ENCODE results near the gene ACOXL. TPM values are rescaled to one million over a fixed set of nuclear protein-coding genes. Genes with fewer than 3 reads are reported as not detected.

The ACOXL gene
- total and polyA plus RNA-seq, 2 donors, result 0.38 to 0.41 TPM

DNA sequence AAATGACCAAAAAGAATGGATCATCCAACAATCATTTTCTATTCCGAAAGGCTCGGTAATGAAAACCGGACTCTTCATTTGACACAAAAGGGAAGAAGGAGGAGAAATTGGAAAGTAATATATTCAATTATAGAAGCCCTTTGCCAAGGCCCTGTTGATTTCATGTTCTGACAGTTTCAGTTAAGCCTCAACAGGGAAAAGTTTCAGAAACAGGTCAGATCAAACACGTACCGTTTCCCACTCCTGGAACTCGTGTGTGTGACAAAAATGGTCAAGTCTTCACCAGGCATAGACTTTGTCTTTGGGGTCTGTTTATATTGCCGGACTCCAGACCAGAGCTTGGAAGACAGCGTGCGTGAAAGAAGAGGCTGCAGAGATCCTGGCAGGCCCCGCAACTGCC lies 287.0 kb downstream of the ACOXL start:
- H3K9me3 ChIP-seq (ENCODE audit: control insufficient read depth in 2 of 2, insufficient read depth in 1 of 2, low read length in 1 of 2), result no peaks in the 10 kb centered on the region
- WGBS, result 87% methylated on average over 10 of the region's 10 CpGs
- no peak overlapping the region for H3K27ac ChIP-seq (ENCODE audit: low read depth in 1 of 2, low read length in 1 of 2)
- no peak overlapping the region for H3K4me3 ChIP-seq (ENCODE audit: low read length in 2 of 2)
- no peak for DNase-seq (ENCODE audit: low read depth in 6 of 9, low spot score in 9 of 9)
- no peaks in the 10 kb centered on the region for H3K27me3 ChIP-seq (ENCODE audit: control insufficient read depth in 2 of 2, insufficient read depth in 1 of 2, low read length in 1 of 2)
- no peaks in the 10 kb centered on the region for H3K36me3 ChIP-seq (ENCODE audit: control insufficient read depth in 2 of 2, insufficient read depth in 2 of 2, low read length in 1 of 2)
- no peaks in the 10 kb centered on the region for H3K4me1 ChIP-seq (ENCODE audit: control insufficient read depth in 2 of 2, insufficient read depth in 2 of 2, low read length in 2 of 2)

DNA sequence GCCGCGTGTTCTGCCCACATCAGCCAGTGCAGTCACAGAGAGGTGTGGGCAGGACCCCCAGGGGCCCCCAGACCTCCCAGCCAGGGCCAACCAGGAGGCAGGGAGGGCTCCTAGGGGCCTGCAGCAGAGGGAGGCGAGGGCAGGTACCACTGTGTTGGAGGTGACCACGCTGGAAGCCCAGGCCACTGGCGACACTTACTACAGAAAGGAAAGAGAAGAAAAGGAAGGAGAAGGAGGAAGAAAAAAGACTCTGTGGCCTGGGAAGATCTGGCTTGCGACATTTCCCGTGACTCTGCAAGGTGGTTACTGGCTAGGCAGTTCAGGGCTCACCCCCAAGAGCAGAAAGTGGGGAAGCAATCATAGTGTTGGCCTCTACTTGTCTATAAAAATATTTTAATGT lies 290.3 kb downstream of the ACOXL start:
- DNase-seq (ENCODE audit: low read depth in 6 of 9, low spot score in 9 of 9), result no peak
- 87% methylated on average over 7 of the region's 7 CpGs for WGBS
- Histone ChIP-seq H3K4me1 (ENCODE audit: control insufficient read depth in 2 of 2, insufficient read depth in 2 of 2, low read length in 2 of 2) (no peaks in the 10 kb centered on the region), H3K36me3 (ENCODE audit: control insufficient read depth in 2 of 2, insufficient read depth in 2 of 2, low read length in 1 of 2) (no peaks in the 10 kb centered on the region), H3K9me3 (ENCODE audit: control insufficient read depth in 2 of 2, insufficient read depth in 1 of 2, low read length in 1 of 2) (no peaks in the 10 kb centered on the region), H3K4me3 (ENCODE audit: low read length in 2 of 2) (no peak overlapping the region), H3K27ac (ENCODE audit: low read depth in 1 of 2, low read length in 1 of 2) (no peak overlapping the region), H3K27me3 (ENCODE audit: control insufficient read depth in 2 of 2, insufficient read depth in 1 of 2, low read length in 1 of 2) (no peaks in the 10 kb centered on the region)

DNA sequence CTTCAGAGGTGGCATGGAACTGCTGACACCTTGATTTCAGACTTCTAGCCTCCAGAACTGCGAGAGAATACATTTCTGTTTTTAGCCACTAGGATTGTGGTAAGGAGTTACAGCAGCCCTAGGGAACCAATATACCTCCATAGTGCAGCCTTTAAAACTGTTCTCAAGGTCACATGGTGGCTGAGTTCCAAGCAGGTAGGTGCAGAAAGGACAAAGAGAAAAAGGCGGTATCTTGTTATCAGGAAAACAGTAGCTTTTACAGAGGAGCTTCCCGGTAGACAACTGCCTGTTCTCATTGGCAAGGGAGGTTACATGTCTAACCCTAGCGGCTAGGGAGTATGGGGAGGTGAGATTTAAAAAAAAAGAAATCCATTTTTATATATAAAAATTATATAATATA lies 292.1 kb downstream of the ACOXL start:
- H3K4me3 ChIP-seq (ENCODE audit: low read length in 2 of 2), result no peak overlapping the region
- H3K27me3 ChIP-seq (ENCODE audit: control insufficient read depth in 2 of 2, insufficient read depth in 1 of 2, low read length in 1 of 2), result no peaks in the 10 kb centered on the region
- H3K36me3 ChIP-seq (ENCODE audit: control insufficient read depth in 2 of 2, insufficient read depth in 2 of 2, low read length in 1 of 2), result no peaks in the 10 kb centered on the region
- WGBS, result 98% methylated on average over 4 of the region's 4 CpGs
- DNase-seq (ENCODE audit: low read depth in 6 of 9, low spot score in 9 of 9), result no peak
- no peak overlapping the region for H3K27ac ChIP-seq (ENCODE audit: low read depth in 1 of 2, low read length in 1 of 2)
- peaks cover 0 to 2% of the 10 kb centered on the region in 2 donors for H3K4me1 ChIP-seq (ENCODE audit: control insufficient read depth in 2 of 2, insufficient read depth in 2 of 2, low read length in 2 of 2)
- H3K9me3 ChIP-seq (ENCODE audit: control insufficient read depth in 2 of 2, insufficient read depth in 1 of 2, low read length in 1 of 2), result peaks cover 0 to 7% of the 10 kb centered on the region in 2 donors

DNA sequence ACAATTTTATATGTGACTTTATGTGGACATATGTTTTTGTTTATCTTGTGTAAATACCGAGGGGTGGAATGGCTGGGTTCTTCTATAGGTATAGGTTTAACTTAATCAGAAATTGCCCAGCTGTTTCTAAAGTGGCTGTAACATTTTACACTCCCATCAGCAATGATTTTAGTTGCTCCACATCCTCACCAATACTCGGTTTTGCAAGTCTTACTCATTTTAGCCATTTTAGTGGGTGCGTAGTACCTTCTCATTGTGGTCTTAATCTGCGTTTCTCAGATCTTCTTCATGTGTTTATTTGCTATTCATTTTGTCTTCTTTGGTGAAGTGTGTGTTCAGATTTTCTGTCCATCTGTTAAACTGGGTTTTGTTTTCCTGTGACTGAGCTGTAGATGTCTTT lies 292.9 kb downstream of the ACOXL start:
- H3K4me1 ChIP-seq (ENCODE audit: control insufficient read depth in 2 of 2, insufficient read depth in 2 of 2, low read length in 2 of 2), result peaks cover 0 to 7% of the 10 kb centered on the region in 2 donors
- WGBS, result 95% methylated on average over 4 of the region's 4 CpGs
- H3K27ac ChIP-seq (ENCODE audit: low read depth in 1 of 2, low read length in 1 of 2), result no peak overlapping the region
- no peak overlapping the region for H3K4me3 ChIP-seq (ENCODE audit: low read length in 2 of 2)
- H3K36me3 ChIP-seq (ENCODE audit: control insufficient read depth in 2 of 2, insufficient read depth in 2 of 2, low read length in 1 of 2), result no peaks in the 10 kb centered on the region
- H3K9me3 ChIP-seq (ENCODE audit: control insufficient read depth in 2 of 2, insufficient read depth in 1 of 2, low read length in 1 of 2), result peaks cover 0 to 7% of the 10 kb centered on the region in 2 donors
- DNase-seq (ENCODE audit: low read depth in 6 of 9, low spot score in 9 of 9), result no peak
- no peaks in the 10 kb centered on the region for H3K27me3 ChIP-seq (ENCODE audit: control insufficient read depth in 2 of 2, insufficient read depth in 1 of 2, low read length in 1 of 2)

DNA sequence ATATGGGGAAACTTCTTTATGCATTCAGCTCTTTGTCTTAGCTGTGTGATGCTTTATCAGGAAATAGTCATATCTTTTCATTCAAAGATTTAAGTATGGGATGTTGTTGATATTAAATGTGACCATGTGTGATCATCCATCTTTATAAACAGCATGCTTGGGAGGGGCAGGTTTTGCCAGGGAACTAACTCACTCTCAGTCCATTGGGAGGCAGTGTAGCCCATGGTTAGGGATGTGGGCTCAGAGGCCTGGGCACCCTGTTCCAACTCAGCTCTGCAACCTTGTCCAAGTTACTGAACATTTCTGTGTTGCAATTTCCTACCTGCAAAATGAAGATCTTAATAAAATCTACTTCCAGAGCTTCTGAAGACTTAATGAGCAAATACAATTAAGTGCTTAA lies 296.3 kb downstream of the ACOXL start:
- Histone ChIP-seq H3K36me3 (ENCODE audit: control insufficient read depth in 2 of 2, insufficient read depth in 2 of 2, low read length in 1 of 2) (no peaks in the 10 kb centered on the region), H3K4me3 (ENCODE audit: low read length in 2 of 2) (no peak overlapping the region), H3K4me1 (ENCODE audit: control insufficient read depth in 2 of 2, insufficient read depth in 2 of 2, low read length in 2 of 2) (peaks cover 0 to 7% of the 10 kb centered on the region in 2 donors), H3K9me3 (ENCODE audit: control insufficient read depth in 2 of 2, insufficient read depth in 1 of 2, low read length in 1 of 2) (peaks cover 0 to 7% of the 10 kb centered on the region in 2 donors), H3K27me3 (ENCODE audit: control insufficient read depth in 2 of 2, insufficient read depth in 1 of 2, low read length in 1 of 2) (no peaks in the 10 kb centered on the region), H3K27ac (ENCODE audit: low read depth in 1 of 2, low read length in 1 of 2) (no peak overlapping the region)
- no peak for DNase-seq (ENCODE audit: low read depth in 6 of 9, low spot score in 9 of 9)

DNA sequence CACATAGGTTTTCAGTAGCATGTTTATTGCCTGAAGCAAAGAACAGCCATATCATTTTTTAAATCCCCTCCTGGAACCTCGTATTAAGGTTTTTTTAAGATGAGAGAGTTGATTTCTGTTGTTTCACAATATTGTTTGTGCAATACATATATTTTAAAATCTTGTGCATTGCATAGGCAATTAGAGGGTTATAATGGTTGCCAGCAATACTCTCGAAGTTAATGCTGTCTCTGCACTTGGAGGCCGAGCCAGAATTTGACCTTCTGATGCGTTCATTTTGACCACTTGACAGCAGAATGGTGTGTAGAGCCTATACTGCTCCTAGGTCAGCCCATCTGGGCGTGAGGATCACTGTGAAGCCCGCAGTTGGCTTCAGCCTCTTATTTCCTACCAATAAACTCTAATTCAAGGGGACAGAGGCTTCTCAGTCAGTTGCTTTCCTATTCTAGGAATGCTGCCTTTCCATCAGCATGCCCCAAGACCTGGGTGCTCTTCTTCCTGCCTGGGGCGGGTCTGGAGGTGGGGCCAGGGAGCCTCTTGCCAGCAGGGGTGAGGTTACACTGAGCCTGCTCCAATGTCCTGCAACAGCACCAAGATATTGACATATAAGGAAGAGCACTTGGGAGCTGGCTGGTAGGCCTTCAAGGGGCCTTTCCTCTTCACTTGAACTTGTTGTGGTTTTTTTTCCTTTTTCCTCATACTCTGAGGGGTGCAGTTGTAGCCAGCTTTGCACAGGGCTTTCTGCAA lies 297.0 kb downstream of the ACOXL start:
- Histone ChIP-seq H3K9me3 (ENCODE audit: control insufficient read depth in 2 of 2, insufficient read depth in 1 of 2, low read length in 1 of 2) (peaks cover 0 to 7% of the 10 kb centered on the region in 2 donors), H3K27me3 (ENCODE audit: control insufficient read depth in 2 of 2, insufficient read depth in 1 of 2, low read length in 1 of 2) (no peaks in the 10 kb centered on the region), H3K4me3 (ENCODE audit: low read length in 2 of 2) (no peak overlapping the region), H3K36me3 (ENCODE audit: control insufficient read depth in 2 of 2, insufficient read depth in 2 of 2, low read length in 1 of 2) (no peaks in the 10 kb centered on the region), H3K4me1 (ENCODE audit: control insufficient read depth in 2 of 2, insufficient read depth in 2 of 2, low read length in 2 of 2) (peaks cover 0 to 7% of the 10 kb centered on the region in 2 donors), H3K27ac (ENCODE audit: low read depth in 1 of 2, low read length in 1 of 2) (no peak overlapping the region)
- no peak for DNase-seq (ENCODE audit: low read depth in 6 of 9, low spot score in 9 of 9)
- 82% methylated on average over 7 of the region's 7 CpGs for WGBS

DNA sequence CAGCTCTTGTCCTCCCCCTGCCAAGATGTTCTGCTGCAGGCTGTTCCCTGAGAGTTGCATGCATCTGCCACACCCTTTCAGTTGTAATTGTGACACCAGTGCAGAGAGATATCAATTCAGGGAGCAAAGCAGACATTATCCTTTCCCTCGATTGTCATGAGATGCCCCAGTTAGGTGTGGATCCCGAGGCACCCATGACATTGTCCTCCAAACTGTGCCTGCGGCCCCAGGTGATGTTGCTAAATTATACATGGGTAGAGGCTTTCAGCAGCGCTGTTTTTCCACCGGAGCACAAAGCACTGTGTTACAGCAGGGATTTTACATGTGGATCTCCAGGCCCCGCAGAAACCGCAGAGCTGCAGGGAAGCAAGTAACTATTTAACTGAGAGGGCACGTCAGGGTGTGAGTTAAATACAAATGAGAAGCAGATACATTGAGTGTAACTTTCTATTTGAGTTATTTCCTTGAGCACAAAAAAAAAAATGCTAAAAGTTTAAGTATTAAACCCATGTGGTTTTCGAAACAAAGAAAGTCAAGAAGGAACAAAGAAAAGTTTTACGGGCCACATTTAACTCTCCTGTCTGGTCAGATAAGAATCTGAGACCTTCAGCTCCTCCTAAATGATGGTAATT lies 298.0 kb downstream of the ACOXL start:
- H3K27me3 ChIP-seq (ENCODE audit: control insufficient read depth in 2 of 2, insufficient read depth in 1 of 2, low read length in 1 of 2), result no peaks in the 10 kb centered on the region
- peaks cover 0 to 7% of the 10 kb centered on the region in 2 donors for H3K9me3 ChIP-seq (ENCODE audit: control insufficient read depth in 2 of 2, insufficient read depth in 1 of 2, low read length in 1 of 2)
- no peak overlapping the region for H3K4me3 ChIP-seq (ENCODE audit: low read length in 2 of 2)
- DNase-seq (ENCODE audit: low read depth in 6 of 9, low spot score in 9 of 9), result no peak
- 90% methylated on average over 10 of the region's 10 CpGs for WGBS
- peaks cover 0 to 7% of the 10 kb centered on the region in 2 donors for H3K4me1 ChIP-seq (ENCODE audit: control insufficient read depth in 2 of 2, insufficient read depth in 2 of 2, low read length in 2 of 2)
- no peaks in the 10 kb centered on the region for H3K36me3 ChIP-seq (ENCODE audit: control insufficient read depth in 2 of 2, insufficient read depth in 2 of 2, low read length in 1 of 2)
- H3K27ac ChIP-seq (ENCODE audit: low read depth in 1 of 2, low read length in 1 of 2), result no peak overlapping the region

DNA sequence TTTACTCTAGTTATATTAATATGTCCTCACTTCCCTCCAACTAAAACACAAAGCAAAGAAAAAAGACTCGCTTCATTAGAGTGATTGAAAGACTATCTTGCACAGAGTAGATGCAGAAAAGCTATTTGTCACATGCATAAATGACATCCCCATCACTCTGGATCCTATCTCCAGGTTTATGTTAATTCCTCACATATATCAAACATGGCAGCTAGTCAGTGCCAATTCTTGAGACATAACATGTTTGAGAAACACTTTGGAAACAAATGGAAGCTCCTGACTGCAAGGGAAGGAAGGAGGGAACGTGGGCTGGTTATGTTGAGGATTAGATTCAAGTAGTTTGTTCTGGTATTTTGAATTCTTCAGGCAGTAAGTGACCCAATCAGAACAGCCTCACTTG lies 298.6 kb downstream of the ACOXL start:
- peaks cover 0 to 8% of the 10 kb centered on the region in 2 donors for H3K4me1 ChIP-seq (ENCODE audit: control insufficient read depth in 2 of 2, insufficient read depth in 2 of 2, low read length in 2 of 2)
- H3K36me3 ChIP-seq (ENCODE audit: control insufficient read depth in 2 of 2, insufficient read depth in 2 of 2, low read length in 1 of 2), result no peaks in the 10 kb centered on the region
- H3K9me3 ChIP-seq (ENCODE audit: control insufficient read depth in 2 of 2, insufficient read depth in 1 of 2, low read length in 1 of 2), result peaks cover 0 to 7% of the 10 kb centered on the region in 2 donors
- H3K27ac ChIP-seq (ENCODE audit: low read depth in 1 of 2, low read length in 1 of 2), result no peak overlapping the region
- H3K4me3 ChIP-seq (ENCODE audit: low read length in 2 of 2), result no peak overlapping the region
- 65% methylated on average over 2 of the region's 2 CpGs for WGBS
- DNase-seq (ENCODE audit: low read depth in 6 of 9, low spot score in 9 of 9), result no peak
- no peaks in the 10 kb centered on the region for H3K27me3 ChIP-seq (ENCODE audit: control insufficient read depth in 2 of 2, insufficient read depth in 1 of 2, low read length in 1 of 2)

DNA sequence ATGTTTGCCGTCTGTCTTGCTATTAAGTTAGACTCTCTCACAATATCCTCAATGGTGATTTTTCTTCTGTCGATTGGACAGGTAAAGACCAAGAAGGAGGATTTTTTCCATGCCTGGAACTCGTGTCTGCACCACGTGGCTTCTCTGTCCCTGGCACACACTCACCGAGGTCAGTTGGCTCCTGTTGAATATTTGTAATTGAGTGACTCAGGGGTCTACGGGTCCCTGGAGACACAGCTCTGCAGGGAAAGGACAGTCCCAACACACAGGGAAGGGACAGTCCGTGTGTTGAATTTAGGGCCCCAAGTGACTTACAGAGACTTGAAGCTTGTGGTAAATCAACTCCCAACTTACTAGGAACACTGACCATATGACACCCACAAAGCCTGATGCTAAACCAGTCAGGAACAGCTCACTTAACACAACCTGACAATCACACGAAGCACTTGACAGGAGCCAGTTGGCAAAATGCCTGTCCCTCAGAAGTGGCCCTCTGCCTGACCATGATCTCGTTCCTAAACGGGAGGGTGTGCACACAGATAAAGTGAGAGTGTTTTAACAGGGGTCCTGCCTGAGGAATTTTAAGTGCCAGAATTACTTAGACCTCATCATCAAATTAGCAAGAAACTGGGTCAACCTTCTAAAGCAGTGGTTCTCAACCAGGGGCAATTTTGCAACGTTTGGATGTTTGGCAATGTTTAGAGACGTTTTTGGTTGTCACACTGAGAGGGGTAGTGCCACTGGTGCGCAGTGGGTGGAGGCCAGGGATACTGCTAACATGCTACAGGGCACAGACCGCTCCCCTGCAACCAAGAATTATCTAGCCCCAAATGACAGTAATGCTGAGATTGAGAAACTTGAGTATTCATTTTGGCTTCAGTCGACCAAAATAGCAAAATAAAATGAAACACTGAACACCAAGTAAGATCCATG lies 299.4 kb downstream of the ACOXL start:
- H3K27me3 ChIP-seq (ENCODE audit: control insufficient read depth in 2 of 2, insufficient read depth in 1 of 2, low read length in 1 of 2), result no peaks in the 10 kb centered on the region
- H3K4me1 ChIP-seq (ENCODE audit: control insufficient read depth in 2 of 2, insufficient read depth in 2 of 2, low read length in 2 of 2), result peaks cover 0 to 15% of the 10 kb centered on the region in 2 donors
- H3K36me3 ChIP-seq (ENCODE audit: control insufficient read depth in 2 of 2, insufficient read depth in 2 of 2, low read length in 1 of 2), result no peaks in the 10 kb centered on the region
- H3K9me3 ChIP-seq (ENCODE audit: control insufficient read depth in 2 of 2, insufficient read depth in 1 of 2, low read length in 1 of 2), result peaks cover 0 to 7% of the 10 kb centered on the region in 2 donors
- no peak overlapping the region for H3K4me3 ChIP-seq (ENCODE audit: low read length in 2 of 2)
- DNase-seq (ENCODE audit: low read depth in 6 of 9, low spot score in 9 of 9), result no peak
- no peak overlapping the region for H3K27ac ChIP-seq (ENCODE audit: low read depth in 1 of 2, low read length in 1 of 2)
- 92% methylated on average over 15 of the region's 15 CpGs for WGBS
